ENCODE data around the gene ZNF296. TPM values are rescaled to one million over a fixed set of nuclear protein-coding genes. Genes with fewer than 3 reads are reported as not detected.
A peak's percentile ranks its signal among the peaks of the same experiment; 100 is the strongest.

Gene ZNF296
- total and polyA plus RNA-seq, 2 of the 13 experiments (the other 11 are each of a cell fraction or from before 2014, with no cell fraction given), result 0.26 to 0.62 TPM

- peak; percentile 75; the same call in 1 of the 3 replicates for TF ChIP-seq MXI1 (IDR thresholded peaks at IDR 0.05; ENCODE audit: borderline replicate concordance, low read depth, low read length)
- TF ChIP-seq FOXJ3 (CRISPR knock-in tag; IDR thresholded peaks at IDR 0.05; ENCODE audit: borderline replicate concordance), result 0 out of 2 replicates have a peak, but pooled peaks have one; percentile 40
- 0 out of 2 replicates have a peak, but pooled peaks have one; percentile 22 for TF ChIP-seq SRY (CRISPR knock-in tag; IDR thresholded peaks at IDR 0.05)
- TF ChIP-seq RARA (CRISPR knock-in tag; IDR thresholded peaks at IDR 0.05), result 0 out of 2 replicates have a peak, but pooled peaks have one; percentile 27
- TF ChIP-seq ZBTB43 (CRISPR knock-in tag; conservative IDR thresholded peaks at IDR 0.05), result 0 out of 2 replicates have a peak, but pooled peaks have one; percentile 44
- TF ChIP-seq E2F1 (CRISPR knock-in tag; IDR thresholded peaks at IDR 0.05), result 0 out of 2 replicates have a peak, but pooled peaks have one; percentile 15
- TF ChIP-seq, protein P1, sequence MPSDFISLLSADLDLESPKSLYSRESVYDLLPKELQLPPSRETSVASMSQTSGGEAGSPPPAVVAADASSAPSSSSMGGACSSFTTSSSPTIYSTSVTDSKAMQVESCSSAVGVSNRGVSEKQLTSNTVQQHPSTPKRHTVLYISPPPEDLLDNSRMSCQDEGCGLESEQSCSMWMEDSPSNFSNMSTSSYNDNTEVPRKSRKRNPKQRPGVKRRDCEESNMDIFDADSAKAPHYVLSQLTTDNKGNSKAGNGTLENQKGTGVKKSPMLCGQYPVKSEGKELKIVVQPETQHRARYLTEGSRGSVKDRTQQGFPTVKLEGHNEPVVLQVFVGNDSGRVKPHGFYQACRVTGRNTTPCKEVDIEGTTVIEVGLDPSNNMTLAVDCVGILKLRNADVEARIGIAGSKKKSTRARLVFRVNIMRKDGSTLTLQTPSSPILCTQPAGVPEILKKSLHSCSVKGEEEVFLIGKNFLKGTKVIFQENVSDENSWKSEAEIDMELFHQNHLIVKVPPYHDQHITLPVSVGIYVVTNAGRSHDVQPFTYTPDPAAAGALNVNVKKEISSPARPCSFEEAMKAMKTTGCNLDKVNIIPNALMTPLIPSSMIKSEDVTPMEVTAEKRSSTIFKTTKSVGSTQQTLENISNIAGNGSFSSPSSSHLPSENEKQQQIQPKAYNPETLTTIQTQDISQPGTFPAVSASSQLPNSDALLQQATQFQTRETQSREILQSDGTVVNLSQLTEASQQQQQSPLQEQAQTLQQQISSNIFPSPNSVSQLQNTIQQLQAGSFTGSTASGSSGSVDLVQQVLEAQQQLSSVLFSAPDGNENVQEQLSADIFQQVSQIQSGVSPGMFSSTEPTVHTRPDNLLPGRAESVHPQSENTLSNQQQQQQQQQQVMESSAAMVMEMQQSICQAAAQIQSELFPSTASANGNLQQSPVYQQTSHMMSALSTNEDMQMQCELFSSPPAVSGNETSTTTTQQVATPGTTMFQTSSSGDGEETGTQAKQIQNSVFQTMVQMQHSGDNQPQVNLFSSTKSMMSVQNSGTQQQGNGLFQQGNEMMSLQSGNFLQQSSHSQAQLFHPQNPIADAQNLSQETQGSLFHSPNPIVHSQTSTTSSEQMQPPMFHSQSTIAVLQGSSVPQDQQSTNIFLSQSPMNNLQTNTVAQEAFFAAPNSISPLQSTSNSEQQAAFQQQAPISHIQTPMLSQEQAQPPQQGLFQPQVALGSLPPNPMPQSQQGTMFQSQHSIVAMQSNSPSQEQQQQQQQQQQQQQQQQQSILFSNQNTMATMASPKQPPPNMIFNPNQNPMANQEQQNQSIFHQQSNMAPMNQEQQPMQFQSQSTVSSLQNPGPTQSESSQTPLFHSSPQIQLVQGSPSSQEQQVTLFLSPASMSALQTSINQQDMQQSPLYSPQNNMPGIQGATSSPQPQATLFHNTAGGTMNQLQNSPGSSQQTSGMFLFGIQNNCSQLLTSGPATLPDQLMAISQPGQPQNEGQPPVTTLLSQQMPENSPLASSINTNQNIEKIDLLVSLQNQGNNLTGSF (CRISPR knock-in tag; IDR thresholded peaks at IDR 0.05), result 0 out of 2 replicates have a peak, but pooled peaks have one; percentile 69
- 0 out of 2 replicates have a peak, but pooled peaks have one; percentile 23 for TF ChIP-seq ZNF761 (CRISPR knock-in tag; conservative IDR thresholded peaks at IDR 0.05)
- 0 out of 2 replicates have a peak, but pooled peaks have one; percentile 37 for TF ChIP-seq BORCS8-MEF2B (CRISPR knock-in tag; IDR thresholded peaks at IDR 0.05)
- TF ChIP-seq DNMT1 (CRISPR knock-in tag; IDR thresholded peaks at IDR 0.05), result 0 out of 2 replicates have a peak, but pooled peaks have one; percentile 7
- 0 out of 2 replicates have a peak, but pooled peaks have one; percentile 20 for TF ChIP-seq ZNF318 (CRISPR knock-in tag; IDR thresholded peaks at IDR 0.05)
Observed at GRCh38 chr19:45097776-45098520, 21.7 kb upstream of the ZNF296 start (continued).
